Ureter (tissue), 1 donor: ENCODE results near the gene HTR1D. TPM values are rescaled to one million over a fixed set of nuclear protein-coding genes. Genes with fewer than 3 reads are reported as not detected.

ENCODE experiments used
- DNase-seq: peaks from one replicate; pipeline ENCODE4 v3.0.0-alpha.2; 2020; ENCODE audit warnings: low spot score
- total RNA-seq: library from RNA; stranded (reverse); gene quantifications from one replicate; pipeline ENCODE4 v1.2.4, GENCODE V29; 2023
- donor health status: DM: yes; HTN: yes; CAD: no.

HTR1D gene
- total RNA-seq, 1 donor from 2014 or later, result 0.91 TPM

- no peak for DNase-seq
These were observed 67.2 kb downstream of the HTR1D start for GRCh38 chr1:23150125-23150524.

- DNase-seq, result no peak
These were observed 68.2 kb downstream of the HTR1D start for GRCh38 chr1:23149114-23149513.

GRCh38 chr1:23148084-23148483, 69.2 kb downstream of the HTR1D start:
- no peak for DNase-seq

Other genes starting within 250 kb of the HTR1D start
- gene LACTBL1, start 244.6 kb downstream of the HTR1D start, total RNA-seq, result not detected
- not detected for gene TEX46, start 201.7 kb downstream of the HTR1D start, total RNA-seq
- 75.6 TPM for gene KDM1A, start 198.0 kb downstream of the HTR1D start, total RNA-seq
- gene LUZP1, start 48.6 kb downstream of the HTR1D start, total RNA-seq, result 48.3 TPM
- gene HNRNPR, start 126.8 kb upstream of the HTR1D start, total RNA-seq, result 164 TPM
- gene ZNF436, start 152.3 kb upstream of the HTR1D start, total RNA-seq, result 40.2 TPM
- gene TCEA3, start 207.2 kb upstream of the HTR1D start, total RNA-seq, result 50.2 TPM